CD4-positive, alpha-beta memory T cell (primary cell): Measurements from ENCODE around the gene CCL21. TPM values are rescaled to one million over a fixed set of nuclear protein-coding genes. Genes with fewer than 3 reads are reported as not detected.
A peak's percentile ranks its signal among the peaks of the same experiment; 100 is the strongest.

ENCODE experiments used
- CTCF ChIA-PET: fragments of 350-600 bp; sonication (Branson Sonifier 250); formaldehyde crosslinking; loops from one replicate; lab custom pipeline; 2021; ENCODE audit warnings: inconsistent platforms; ENCODE audit not compliant: partially characterized antibody; lab: Charles Lee
- POLR2A ChIA-PET: fragments of 350-600 bp; sonication (Branson Sonifier 250); formaldehyde crosslinking; loops from one replicate; lab custom pipeline; 2021; ENCODE audit not compliant: partially characterized antibody; lab: Charles Lee
- DNase-seq, 5 donors: peaks; one replicate each; pipeline versions ENCODE4 v3.0.0 to v3.0.0-alpha.2; 2020 to 2022; ENCODE audit warnings: mixed read lengths in 1 of 5
- H3K27ac ChIP-seq: one replicate; pipeline ENCODE4 v1.7.0; 2013; ENCODE audit warnings: low read depth, low read length
- H3K27me3 ChIP-seq: 2 replicates; pipeline ENCODE4 v1.7.0; 2013; ENCODE audit warnings: mild to moderate bottlenecking, low read length, moderate library complexity; ENCODE audit not compliant: insufficient read depth
- H3K36me3 ChIP-seq: 2 replicates; pipeline ENCODE4 v1.7.0; 2013; ENCODE audit warnings: mild to moderate bottlenecking, low read length, moderate library complexity; ENCODE audit not compliant: insufficient read depth
- H3K4me1 ChIP-seq: 2 replicates; pipeline ENCODE4 v1.7.0; 2013; ENCODE audit warnings: mild to moderate bottlenecking, low read length, moderate library complexity; ENCODE audit not compliant: insufficient read depth
- H3K4me3 ChIP-seq, 2 donors: one replicate each; pipeline ENCODE4 v1.7.0; 2013; ENCODE audit warnings: low read length in 2 of 2, mild to moderate bottlenecking in 1 of 2
- H3K9me3 ChIP-seq, 2 donors: one replicate each; pipeline ENCODE4 v1.7.0; 2013; ENCODE audit warnings: low read length in 2 of 2, control low read depth in 1 of 2; ENCODE audit not compliant: control insufficient read depth in 1 of 2
- H3K27ac Mint-ChIP-seq, 7 donors: one replicate each; pipeline ENCODE4 v1.8.0; 2020 to 2021; ENCODE audit warnings: mixed read lengths in 7 of 7, mild to moderate bottlenecking in 6 of 7, inconsistent platforms in 3 of 7, moderate library complexity in 3 of 7
- H3K27me3 Mint-ChIP-seq, 2 donors: one replicate each; pipeline ENCODE4 v1.8.0; 2020 to 2021; ENCODE audit warnings: mixed read lengths in 2 of 2
- H3K36me3 Mint-ChIP-seq, 2 donors: one replicate each; pipeline ENCODE4 v1.8.0; 2020 to 2021; ENCODE audit warnings: mixed read lengths in 2 of 2, inconsistent platforms in 1 of 2, mild to moderate bottlenecking in 1 of 2
- H3K4me1 Mint-ChIP-seq, 4 donors: one replicate each; pipeline ENCODE4 v1.8.0; 2020 to 2021; ENCODE audit warnings: mixed read lengths in 4 of 4, mild to moderate bottlenecking in 1 of 4
- H3K4me3 Mint-ChIP-seq, 8 donors: one replicate each; pipeline ENCODE4 v1.8.0; 2020 to 2021; ENCODE audit warnings: mixed read lengths in 8 of 8, mild to moderate bottlenecking in 7 of 8, moderate library complexity in 6 of 8, inconsistent platforms in 3 of 8
- H3K9me3 Mint-ChIP-seq, 8 donors: one replicate each; pipeline ENCODE4 v1.8.0; 2020 to 2021; ENCODE audit warnings: mixed read lengths in 8 of 8, mild to moderate bottlenecking in 5 of 8, inconsistent platforms in 3 of 8, moderate library complexity in 1 of 8
- intact Hi-C: fragments of 100-400 bp; cut with micrococcal nuclease; formaldehyde crosslinking; loops from one replicate; pipeline ENCODE4 v1.15.1; 2023
- polyA plus RNA-seq, 2 donors: library from polyadenylated mRNA; unstranded; fragments of 300-500 nt; fragmentation: Illumina TruSeq; gene quantifications; one replicate each; pipeline ENCODE4 v1.2.3, GENCODE V29; 2021
- total RNA-seq, 2 experiments: library from RNA; stranded (reverse); gene quantifications; one replicate each; pipeline ENCODE4 v1.2.3, GENCODE V29; 2021

The CCL21 gene
- total and polyA plus RNA-seq, 4 experiments from 2014 or later = not detected

DNA sequence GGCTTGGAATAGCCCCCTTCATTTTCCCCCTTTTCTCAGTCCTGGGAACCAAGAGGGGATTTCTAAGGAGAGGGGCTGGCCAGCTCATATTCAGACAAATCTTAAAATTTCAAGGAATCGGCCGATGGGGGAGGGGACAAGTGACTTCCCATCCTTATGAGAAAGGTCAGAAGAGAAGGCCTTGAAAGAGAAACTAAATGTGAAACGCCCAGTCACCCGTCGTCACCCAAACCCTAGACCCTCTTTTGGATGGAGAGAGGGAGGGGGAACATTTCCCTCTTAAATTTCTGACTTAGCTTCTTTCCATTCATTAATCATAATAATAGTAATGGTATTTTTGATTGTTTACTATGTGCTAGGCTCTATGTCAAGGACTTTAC lies 18.0 kb downstream of the CCL21 start:
- CTCF ChIA-PET = interaction anchor here (1.1 to 2.7 kb wide), 5 partner anchors 9 to 58 kb away, joined by 3 to 12 read pairs (median 5); no protein-coding TSS in a partner anchor

DNA sequence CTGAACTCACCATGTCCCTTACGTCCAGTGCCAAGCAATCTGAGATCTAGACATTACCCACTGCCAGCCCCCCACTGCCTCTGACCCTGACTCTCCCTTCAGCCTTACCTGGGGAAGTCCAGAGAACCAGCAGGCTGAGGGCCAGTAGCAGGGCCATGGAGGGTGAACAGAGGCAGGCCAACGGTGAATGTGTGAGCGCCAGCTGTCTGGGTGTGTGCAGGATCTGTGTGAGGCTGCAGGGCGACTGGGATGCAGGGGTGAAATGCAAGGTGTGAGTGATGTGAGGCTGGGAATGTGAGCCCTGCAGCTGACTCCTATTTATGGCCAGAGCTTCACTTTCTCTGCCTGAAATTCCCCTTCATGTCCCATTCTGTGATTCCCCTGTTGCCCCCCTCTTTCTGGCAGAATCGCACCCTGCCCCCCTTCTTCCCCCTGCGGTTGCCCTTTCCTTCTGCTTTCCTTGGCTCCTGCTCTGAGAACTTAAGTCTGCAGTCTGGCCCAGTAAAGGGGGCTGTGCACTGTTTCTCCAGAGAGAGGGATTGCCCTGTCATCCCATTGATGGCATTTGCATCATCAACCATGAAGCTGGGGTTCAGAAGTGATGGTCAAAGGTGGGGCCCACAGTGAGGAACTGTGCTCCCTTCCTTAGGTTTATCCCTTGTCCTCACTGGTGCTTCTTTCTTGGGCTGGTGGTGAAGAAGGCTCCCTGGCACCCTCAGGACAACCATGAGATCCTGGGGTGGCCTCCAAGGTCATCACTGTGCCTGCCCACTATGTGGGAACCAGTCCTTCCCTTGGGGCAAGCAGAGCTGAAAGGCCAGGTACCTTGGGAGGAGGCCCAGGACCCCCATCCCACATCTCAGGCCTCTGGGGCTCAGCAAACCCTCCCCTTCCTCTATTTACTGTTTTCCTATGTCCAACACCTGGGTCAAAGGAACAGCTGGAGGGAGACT lies 18.7 kb downstream of the CCL21 start, which contains the start of gene CCL19:
CCL19 (minus strand) TSS at position 294 of the 953 bp plus-strand sequence; CDS start at position 157, 137 bp downstream.
- Histone ChIP-seq H3K4me3 (no peak within 1 kb of the TSS), H3K27me3 (no peaks in the 10 kb centered on the region), H3K27ac (no peak within 1 kb of the TSS), H3K9me3 (no peaks in the 10 kb centered on the region), H3K36me3 (no peaks in the 10 kb centered on the region), H3K4me1 (no peaks in the 10 kb centered on the region)
- Mint-ChIP-seq H3K27ac (peak within 1 kb of the TSS in 1 of 7 donors; percentile 73), H3K4me3 (no peak within 1 kb of the TSS), H3K27me3 (no peaks in the 10 kb centered on the region), H3K36me3 (no peaks in the 10 kb centered on the region), H3K4me1 (no peaks in the 10 kb centered on the region), H3K9me3 (no peaks in the 10 kb centered on the region)
- DNase-seq = no peak
- intact Hi-C loops = no loop called here
- POLR2A ChIA-PET = no interaction called here
- CTCF ChIA-PET = interaction anchor here (1.1 to 2.7 kb wide), 5 partner anchors 10 to 26 kb away, joined by 3 to 12 read pairs (median 5); no protein-coding TSS in a partner anchor

More for the DNA sequence above, 18.0 kb downstream of the CCL21 start:
- Histone ChIP-seq H3K9me3 (no peaks in the 10 kb centered on the region), H3K36me3 (no peaks in the 10 kb centered on the region), H3K27ac (no peak overlapping the region), H3K27me3 (no peaks in the 10 kb centered on the region), H3K4me3 (no peak overlapping the region), H3K4me1 (no peaks in the 10 kb centered on the region)
- Mint-ChIP-seq H3K36me3 (no peaks in the 10 kb centered on the region), H3K4me3 (no peak overlapping the region), H3K27me3 (no peaks in the 10 kb centered on the region), H3K4me1 (no peaks in the 10 kb centered on the region), H3K27ac (peak overlapping the region in 1 of 7 donors; percentile 73), H3K9me3 (no peaks in the 10 kb centered on the region)
- no peak for DNase-seq
- POLR2A ChIA-PET = no interaction called here
- intact Hi-C loops = no loop called here

DNA sequence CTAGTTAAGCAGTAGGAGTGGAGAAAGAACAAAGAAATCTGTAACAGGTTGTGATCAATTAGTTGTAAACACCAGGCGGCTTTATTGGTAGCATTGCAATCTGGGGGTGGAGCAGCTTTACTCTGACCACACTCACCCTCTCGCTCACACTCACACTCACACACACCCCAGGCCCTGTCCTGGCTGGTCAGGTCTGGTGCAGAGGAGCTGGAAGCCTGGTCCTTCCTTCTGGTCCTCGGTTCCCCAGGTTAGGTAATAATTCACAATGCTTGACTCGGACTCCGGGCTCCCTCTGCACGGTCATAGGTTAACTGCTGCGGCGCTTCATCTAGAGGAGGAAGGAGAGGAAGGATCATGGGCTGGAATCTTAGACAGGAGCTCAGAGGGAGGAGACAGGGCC lies 20.4 kb downstream of the CCL21 start:
- no peaks in the 10 kb centered on the region for H3K4me1 Mint-ChIP-seq
- POLR2A ChIA-PET = no interaction called here
- Histone ChIP-seq H3K4me3 (no peak overlapping the region), H3K36me3 (no peaks in the 10 kb centered on the region), H3K27me3 (no peaks in the 10 kb centered on the region), H3K9me3 (no peaks in the 10 kb centered on the region), H3K27ac (no peak overlapping the region), H3K4me1 (no peaks in the 10 kb centered on the region)
- no peaks in the 10 kb centered on the region for H3K27me3 Mint-ChIP-seq
- H3K4me3 Mint-ChIP-seq = no peak overlapping the region
- peaks cover 0 to 4% of the 10 kb centered on the region in 2 donors for H3K36me3 Mint-ChIP-seq
- intact Hi-C loops = no loop called here
- DNase-seq = no peak
- H3K27ac Mint-ChIP-seq = peak overlapping the region in 3 of 7 donors; percentile 6 to 46 (median 44)
- CTCF ChIA-PET = interaction anchor here (0.7 to 1.9 kb wide), 3 partner anchors 11 to 14 kb away, joined by 3 to 5 read pairs (median 4); no protein-coding TSS in a partner anchor
- no peaks in the 10 kb centered on the region for H3K9me3 Mint-ChIP-seq

DNA sequence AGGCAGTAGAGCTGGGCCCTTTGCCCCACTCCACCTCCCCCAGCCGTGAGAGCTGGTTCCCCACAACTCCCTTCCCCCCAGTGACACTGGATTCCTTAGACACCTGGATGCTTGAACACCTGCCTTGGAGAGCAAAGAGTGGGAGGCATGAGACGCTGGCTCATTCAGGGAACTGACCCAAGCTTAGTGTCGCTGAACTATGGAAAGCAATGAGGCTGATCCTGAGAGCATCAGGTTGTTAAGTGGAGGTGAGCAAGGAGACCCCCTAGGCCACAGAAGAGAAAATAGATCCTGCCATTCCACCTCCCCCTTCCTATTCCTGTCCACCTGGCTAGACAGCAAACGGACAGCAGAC lies 20.8 kb downstream of the CCL21 start:
- POLR2A ChIA-PET = no interaction called here
- H3K36me3 Mint-ChIP-seq = peaks cover 0 to 4% of the 10 kb centered on the region in 2 donors
- intact Hi-C loops = no loop called here
- CTCF ChIA-PET = interaction anchor here (0.6 to 1.2 kb wide), 3 partner anchors 12 to 547 kb away, joined by 3 to 4 read pairs (median 4); no protein-coding TSS in a partner anchor
- peak overlapping the region in 1 of 7 donors; percentile 44 for H3K27ac Mint-ChIP-seq
- DNase-seq = no peak
- no peaks in the 10 kb centered on the region for H3K27me3 Mint-ChIP-seq
- no peaks in the 10 kb centered on the region for H3K9me3 Mint-ChIP-seq
- H3K9me3 ChIP-seq = no peaks in the 10 kb centered on the region
- H3K4me3 ChIP-seq = no peak overlapping the region
- no peak overlapping the region for H3K4me3 Mint-ChIP-seq
- H3K4me1 Mint-ChIP-seq = no peaks in the 10 kb centered on the region
- no peak overlapping the region for H3K27ac ChIP-seq
- no peaks in the 10 kb centered on the region for H3K27me3 ChIP-seq
- no peaks in the 10 kb centered on the region for H3K4me1 ChIP-seq
- no peaks in the 10 kb centered on the region for H3K36me3 ChIP-seq

DNA sequence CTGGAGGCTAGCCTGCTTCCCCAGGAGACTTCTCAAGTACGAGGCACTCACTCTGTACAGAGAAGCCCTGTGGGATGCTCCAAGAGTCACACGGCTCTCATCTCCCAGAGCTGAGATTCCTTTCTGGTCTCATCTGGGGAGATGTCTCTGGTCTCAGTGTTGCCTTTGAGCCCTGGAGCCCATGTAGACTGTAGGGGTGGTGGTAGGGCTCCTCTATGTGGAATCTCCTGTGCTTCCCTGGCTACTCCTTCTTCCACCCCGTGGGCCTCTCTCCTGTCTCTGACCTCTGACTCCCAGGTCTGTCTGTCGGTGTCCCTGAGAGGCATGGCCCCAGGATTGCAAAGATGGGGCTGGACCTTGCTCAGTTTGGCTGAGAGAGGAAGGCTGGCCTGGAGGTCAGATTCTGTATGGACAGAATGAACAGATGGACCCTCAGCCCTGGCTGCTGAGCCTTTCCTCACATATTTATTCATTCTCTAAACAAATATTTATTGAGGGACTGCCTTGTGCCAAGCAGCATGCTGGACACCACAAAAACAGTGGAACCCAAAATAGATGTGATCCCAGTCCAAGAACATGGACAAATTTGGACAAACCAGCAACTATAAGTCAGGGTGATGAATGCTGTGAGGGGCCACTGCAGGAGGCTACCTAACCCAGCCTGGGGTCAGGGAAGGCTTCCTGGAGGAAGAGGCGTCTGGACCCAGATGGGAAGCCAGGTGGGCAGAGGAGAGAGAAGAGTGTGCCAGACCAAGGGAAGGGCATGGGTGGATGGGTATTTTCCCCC lies 21.4 kb downstream of the CCL21 start:
- H3K36me3 ChIP-seq = no peaks in the 10 kb centered on the region
- Mint-ChIP-seq H3K4me1 (no peaks in the 10 kb centered on the region), H3K4me3 (no peak overlapping the region), H3K9me3 (no peaks in the 10 kb centered on the region), H3K36me3 (peaks cover 2 to 4% of the 10 kb centered on the region in 2 donors), H3K27me3 (no peaks in the 10 kb centered on the region), H3K27ac (peak overlapping the region in 2 of 7 donors; percentile 15 to 42)
- ChIA-PET CTCF (interaction anchor here (0.6 to 1.2 kb wide), 3 partner anchors 12 to 546 kb away, joined by 3 to 4 read pairs (median 4); no protein-coding TSS in a partner anchor), POLR2A (no interaction called here)
- no peaks in the 10 kb centered on the region for H3K9me3 ChIP-seq
- H3K4me3 ChIP-seq = no peak overlapping the region
- DNase-seq = no peak
- no peaks in the 10 kb centered on the region for H3K27me3 ChIP-seq
- intact Hi-C loops = no loop called here
- H3K27ac ChIP-seq = no peak overlapping the region
- no peaks in the 10 kb centered on the region for H3K4me1 ChIP-seq

DNA sequence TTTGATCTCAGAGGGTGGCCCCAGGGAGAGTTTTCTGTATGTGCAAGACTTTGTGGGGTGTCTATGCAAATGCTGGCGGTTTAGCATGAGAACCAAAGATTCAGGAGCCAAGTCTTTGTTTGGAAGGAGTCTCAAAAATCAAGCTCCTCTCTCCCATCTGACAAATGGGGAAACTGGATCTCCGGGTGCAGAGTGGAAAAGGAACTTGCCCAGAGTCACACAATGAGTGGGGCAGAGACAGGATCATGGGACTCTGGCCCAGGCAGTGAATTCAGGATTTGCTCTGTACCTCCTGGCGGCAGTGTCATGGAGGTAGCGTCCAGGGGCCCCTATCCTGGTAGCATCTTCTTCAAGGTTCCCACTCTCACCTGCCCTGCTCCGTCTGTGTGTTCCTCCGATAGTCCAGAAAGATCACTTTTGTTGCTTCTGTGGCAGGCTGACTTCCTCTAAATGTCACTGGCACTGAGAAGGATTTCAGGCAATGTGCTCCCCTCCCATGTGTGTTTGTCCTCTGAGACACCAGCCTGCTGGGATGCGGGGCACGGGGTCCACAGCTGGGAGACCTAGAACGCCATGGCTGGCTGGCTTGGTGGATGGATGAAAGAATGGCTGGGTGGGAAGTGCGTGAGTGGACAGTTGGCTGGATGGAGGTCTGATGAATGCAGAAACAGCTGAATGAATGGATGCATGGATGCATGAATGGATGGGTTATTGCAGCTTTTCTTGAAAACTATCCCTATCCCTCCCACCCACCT lies 22.5 kb downstream of the CCL21 start:
- H3K27me3 Mint-ChIP-seq = no peaks in the 10 kb centered on the region
- H3K36me3 Mint-ChIP-seq = peaks cover 2 to 7% of the 10 kb centered on the region in 2 donors
- H3K4me3 Mint-ChIP-seq = no peak overlapping the region
- no peaks in the 10 kb centered on the region for H3K4me1 ChIP-seq
- H3K9me3 ChIP-seq = no peaks in the 10 kb centered on the region
- no peak for DNase-seq
- ChIA-PET POLR2A (no interaction called here), CTCF (interaction anchor here (1.6 to 2.9 kb wide), 2 partner anchors 13 to 22 kb away, joined by 3 to 16 read pairs; no protein-coding TSS in a partner anchor)
- H3K36me3 ChIP-seq = no peaks in the 10 kb centered on the region
- intact Hi-C loops = no loop called here
- no peaks in the 10 kb centered on the region for H3K27me3 ChIP-seq
- no peak overlapping the region for H3K4me3 ChIP-seq
- no peak overlapping the region for H3K27ac Mint-ChIP-seq
- no peak overlapping the region for H3K27ac ChIP-seq
- H3K4me1 Mint-ChIP-seq = no peaks in the 10 kb centered on the region
- H3K9me3 Mint-ChIP-seq = no peaks in the 10 kb centered on the region
